Neural progenitor cell (in vitro differentiated cells): ENCODE data around the gene DEDD2.

Source experiments
- EZH2 ChIP-seq: fragments of 200-600 bp; sonication (generic); IDR thresholded peaks from 2 replicates; pipeline ENCODE4 v1.6.1; 2017; ENCODE audit warnings: antibody characterized with exemption, mild to moderate bottlenecking, moderate library complexity
- EZH2phosphoT487 ChIP-seq: fragments of 200-600 bp; sonication (generic); IDR thresholded peaks from 2 replicates; pipeline ENCODE4 v1.6.1; 2017; ENCODE audit warnings: antibody characterized with exemption
- TF ChIP-seq, protein P1 (sequence below): fragments of 200-600 bp; sonication (generic); IDR thresholded peaks from 2 replicates; pipeline ENCODE4 v1.5.1; 2017; ENCODE audit warnings: antibody characterized with exemption, mild to moderate bottlenecking

DNA sequence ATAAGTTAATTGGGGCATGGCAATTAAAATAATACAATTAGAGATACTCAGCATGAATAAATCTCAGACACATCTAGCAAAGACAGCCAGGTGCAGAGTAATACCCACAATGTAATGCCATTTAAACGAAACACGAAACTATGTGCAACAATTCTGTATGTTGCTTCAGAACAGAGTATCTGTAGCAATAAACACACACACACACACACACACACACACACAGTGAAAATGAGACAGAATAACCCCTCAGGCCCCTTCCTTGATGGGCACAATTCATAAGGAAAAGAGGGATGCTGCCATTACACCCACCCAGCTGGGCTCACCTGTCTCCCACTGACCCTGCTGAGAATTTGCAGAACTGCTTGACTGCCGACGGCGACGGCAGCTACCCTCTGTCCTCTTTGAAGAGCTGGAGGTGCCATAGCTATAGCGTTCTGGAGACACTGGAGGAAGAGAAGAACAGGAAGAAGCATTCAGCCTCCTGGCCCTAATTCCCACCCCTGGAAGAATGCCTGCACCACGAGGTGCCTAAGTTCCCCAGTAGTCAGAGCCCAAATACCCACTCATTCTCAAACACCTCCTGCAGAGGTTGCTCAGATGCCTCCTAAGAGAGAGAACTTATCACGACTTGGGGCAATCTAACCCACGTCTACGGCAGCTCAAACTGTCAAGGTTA is 2.5 kb downstream of the DEDD2 start:
- no peak for TF ChIP-seq EZH2phosphoT487
- TF ChIP-seq, protein P1, sequence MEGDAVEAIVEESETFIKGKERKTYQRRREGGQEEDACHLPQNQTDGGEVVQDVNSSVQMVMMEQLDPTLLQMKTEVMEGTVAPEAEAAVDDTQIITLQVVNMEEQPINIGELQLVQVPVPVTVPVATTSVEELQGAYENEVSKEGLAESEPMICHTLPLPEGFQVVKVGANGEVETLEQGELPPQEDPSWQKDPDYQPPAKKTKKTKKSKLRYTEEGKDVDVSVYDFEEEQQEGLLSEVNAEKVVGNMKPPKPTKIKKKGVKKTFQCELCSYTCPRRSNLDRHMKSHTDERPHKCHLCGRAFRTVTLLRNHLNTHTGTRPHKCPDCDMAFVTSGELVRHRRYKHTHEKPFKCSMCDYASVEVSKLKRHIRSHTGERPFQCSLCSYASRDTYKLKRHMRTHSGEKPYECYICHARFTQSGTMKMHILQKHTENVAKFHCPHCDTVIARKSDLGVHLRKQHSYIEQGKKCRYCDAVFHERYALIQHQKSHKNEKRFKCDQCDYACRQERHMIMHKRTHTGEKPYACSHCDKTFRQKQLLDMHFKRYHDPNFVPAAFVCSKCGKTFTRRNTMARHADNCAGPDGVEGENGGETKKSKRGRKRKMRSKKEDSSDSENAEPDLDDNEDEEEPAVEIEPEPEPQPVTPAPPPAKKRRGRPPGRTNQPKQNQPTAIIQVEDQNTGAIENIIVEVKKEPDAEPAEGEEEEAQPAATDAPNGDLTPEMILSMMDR = no peak
- TF ChIP-seq EZH2 = no peak
